ENCODE measurements around the gene HPDL. TPM values are rescaled to one million over a fixed set of nuclear protein-coding genes. Genes with fewer than 3 reads are reported as not detected.

HPDL gene
- total RNA-seq, 1 experiment from 2014 or later = 8.4 TPM

GRCh38 chr1:45345014-45345413, 18.3 kb downstream of the HPDL start:
- no peak for DNase-seq
- TF ChIP-seq, protein P1, sequence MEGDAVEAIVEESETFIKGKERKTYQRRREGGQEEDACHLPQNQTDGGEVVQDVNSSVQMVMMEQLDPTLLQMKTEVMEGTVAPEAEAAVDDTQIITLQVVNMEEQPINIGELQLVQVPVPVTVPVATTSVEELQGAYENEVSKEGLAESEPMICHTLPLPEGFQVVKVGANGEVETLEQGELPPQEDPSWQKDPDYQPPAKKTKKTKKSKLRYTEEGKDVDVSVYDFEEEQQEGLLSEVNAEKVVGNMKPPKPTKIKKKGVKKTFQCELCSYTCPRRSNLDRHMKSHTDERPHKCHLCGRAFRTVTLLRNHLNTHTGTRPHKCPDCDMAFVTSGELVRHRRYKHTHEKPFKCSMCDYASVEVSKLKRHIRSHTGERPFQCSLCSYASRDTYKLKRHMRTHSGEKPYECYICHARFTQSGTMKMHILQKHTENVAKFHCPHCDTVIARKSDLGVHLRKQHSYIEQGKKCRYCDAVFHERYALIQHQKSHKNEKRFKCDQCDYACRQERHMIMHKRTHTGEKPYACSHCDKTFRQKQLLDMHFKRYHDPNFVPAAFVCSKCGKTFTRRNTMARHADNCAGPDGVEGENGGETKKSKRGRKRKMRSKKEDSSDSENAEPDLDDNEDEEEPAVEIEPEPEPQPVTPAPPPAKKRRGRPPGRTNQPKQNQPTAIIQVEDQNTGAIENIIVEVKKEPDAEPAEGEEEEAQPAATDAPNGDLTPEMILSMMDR (IDR thresholded peaks at IDR 0.05; ENCODE audit: unreplicated experiment) = no peak
- Mint-ChIP-seq H3K4me1 (ENCODE audit: low read depth, unreplicated experiment) (peaks cover 12% of the 10 kb centered on the region), H3K36me3 (ENCODE audit: insufficient read depth, unreplicated experiment) (peaks cover 7% of the 10 kb centered on the region), H3K27me3 (ENCODE audit: unreplicated experiment) (no peaks in the 10 kb centered on the region), H3K9me3 (ENCODE audit: low read depth, unreplicated experiment) (no peaks in the 10 kb centered on the region), H3K27ac (ENCODE audit: unreplicated experiment) (no peak overlapping the region), H3K4me3 (ENCODE audit: low read depth, unreplicated experiment) (no peak overlapping the region)
- intact Hi-C loops (cut with micrococcal nuclease; ENCODE audit: unreplicated experiment) = no loop called here
- BruUV-seq (replicated peaks) = no TSS peak
- CTCF ChIA-PET = no interaction called here

GRCh38 chr1:45346473-45346872, 19.8 kb downstream of the HPDL start:
- no peaks in the 10 kb centered on the region for H3K27me3 Mint-ChIP-seq (ENCODE audit: unreplicated experiment)
- no peak for DNase-seq
- H3K4me1 Mint-ChIP-seq (ENCODE audit: low read depth, unreplicated experiment) = peaks cover 12% of the 10 kb centered on the region
- no peak overlapping the region for H3K4me3 Mint-ChIP-seq (ENCODE audit: low read depth, unreplicated experiment)
- TF ChIP-seq, protein P1 (IDR thresholded peaks at IDR 0.05; ENCODE audit: unreplicated experiment) = no peak
- intact Hi-C loops (cut with micrococcal nuclease; ENCODE audit: unreplicated experiment) = no loop called here
- BruUV-seq (replicated peaks) = no TSS peak
- H3K27ac Mint-ChIP-seq (ENCODE audit: unreplicated experiment) = no peak overlapping the region
- no peaks in the 10 kb centered on the region for H3K36me3 Mint-ChIP-seq (ENCODE audit: insufficient read depth, unreplicated experiment)
- CTCF ChIA-PET = no interaction called here
- H3K9me3 Mint-ChIP-seq (ENCODE audit: low read depth, unreplicated experiment) = no peaks in the 10 kb centered on the region

DNA sequence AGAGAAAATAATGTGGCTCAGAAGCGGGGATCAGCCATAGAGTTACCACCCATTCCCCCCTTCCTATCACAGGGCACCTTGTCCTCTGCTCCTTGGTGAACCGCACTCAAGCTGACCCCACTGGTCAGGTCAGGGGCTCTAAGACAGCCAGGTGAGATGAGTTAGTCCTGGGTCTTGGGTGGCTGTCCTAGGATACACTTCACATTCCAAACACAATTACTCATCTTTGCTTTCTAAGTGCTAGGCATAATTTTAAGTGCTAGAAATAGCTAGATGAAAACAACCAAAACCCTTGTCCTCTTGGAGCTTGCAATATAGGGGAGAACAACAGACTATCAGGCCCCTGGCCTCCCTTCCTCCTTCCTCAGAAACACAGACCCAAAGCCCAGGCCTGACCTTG, 21.3 kb downstream of the HPDL start:
- no TSS peak for BruUV-seq (replicated peaks)
- TF ChIP-seq, protein P1 (IDR thresholded peaks at IDR 0.05; ENCODE audit: unreplicated experiment) = no peak
- intact Hi-C loops (cut with micrococcal nuclease; ENCODE audit: unreplicated experiment) = no loop called here
- DNase-seq = no peak
- Mint-ChIP-seq H3K9me3 (ENCODE audit: low read depth, unreplicated experiment) (no peaks in the 10 kb centered on the region), H3K27ac (ENCODE audit: unreplicated experiment) (no peak overlapping the region), H3K4me3 (ENCODE audit: low read depth, unreplicated experiment) (no peak overlapping the region), H3K4me1 (ENCODE audit: low read depth, unreplicated experiment) (peaks cover 12% of the 10 kb centered on the region), H3K36me3 (ENCODE audit: insufficient read depth, unreplicated experiment) (no peaks in the 10 kb centered on the region), H3K27me3 (ENCODE audit: unreplicated experiment) (no peaks in the 10 kb centered on the region)
- CTCF ChIA-PET = interaction anchor here (0.6 kb wide), 1 partner anchor 336 kb away, joined by 3 read pairs; the partner anchor contains the start of gene UROD

DNA sequence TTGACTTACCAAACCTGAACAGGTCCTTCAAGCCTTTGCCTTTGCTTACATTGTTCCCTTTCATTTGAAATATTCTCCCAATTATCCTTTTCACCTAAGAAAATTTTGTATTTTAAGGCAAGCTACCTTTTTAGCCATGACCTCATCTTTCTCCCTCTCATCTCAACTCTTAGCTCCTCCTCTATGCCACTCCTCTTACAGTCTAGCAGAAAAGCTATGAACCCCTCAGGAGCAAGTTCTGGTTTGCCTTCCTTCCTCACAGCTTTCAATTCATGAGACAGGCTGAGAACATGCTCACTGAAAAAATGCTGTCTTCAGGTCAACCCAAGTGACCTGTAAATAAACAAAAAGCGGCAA, 21.9 kb downstream of the HPDL start:
- BruUV-seq (replicated peaks) = no TSS peak
- H3K4me1 Mint-ChIP-seq (ENCODE audit: low read depth, unreplicated experiment) = peaks cover 12% of the 10 kb centered on the region
- no peak for DNase-seq
- intact Hi-C loops (cut with micrococcal nuclease; ENCODE audit: unreplicated experiment) = no loop called here
- TF ChIP-seq, protein P1 (IDR thresholded peaks at IDR 0.05; ENCODE audit: unreplicated experiment) = no peak
- no peak overlapping the region for H3K4me3 Mint-ChIP-seq (ENCODE audit: low read depth, unreplicated experiment)
- H3K36me3 Mint-ChIP-seq (ENCODE audit: insufficient read depth, unreplicated experiment) = no peaks in the 10 kb centered on the region
- H3K9me3 Mint-ChIP-seq (ENCODE audit: low read depth, unreplicated experiment) = no peaks in the 10 kb centered on the region
- H3K27me3 Mint-ChIP-seq (ENCODE audit: unreplicated experiment) = no peaks in the 10 kb centered on the region
- CTCF ChIA-PET = interaction anchor here (0.6 to 0.8 kb wide), 2 partner anchors 334 to 337 kb away, joined by 3 read pairs; partner anchors contain the start of gene UROD
- H3K27ac Mint-ChIP-seq (ENCODE audit: unreplicated experiment) = no peak overlapping the region
